Cardiac muscle cell (in vitro differentiated cells and primary cell): Measurements from ENCODE around the gene FABP2. TPM values are rescaled to one million over a fixed set of nuclear protein-coding genes. Genes with fewer than 3 reads are reported as not detected.
A peak's percentile ranks its signal among the peaks of the same experiment; 100 is the strongest.

Experiments
- DNase-seq, 2 donors: peaks; one replicate each; pipeline versions ENCODE4 v3.0.0 to v3.0.0-alpha.2; 2010 to 2017; ENCODE audit warnings: low read depth in 1 of 2, low spot score in 1 of 2
- H3K27ac ChIP-seq: fragments of 200-600 bp; sonication (generic); 2 replicates; pipeline ENCODE4 v1.5.1; 2016
- H3K27me3 ChIP-seq: fragments of 200-600 bp; sonication (generic); 2 replicates; pipeline ENCODE4 v1.6.0; 2016; ENCODE audit warnings: control low read depth
- H3K36me3 ChIP-seq: fragments of 200-600 bp; sonication (generic); 2 replicates; pipeline ENCODE4 v1.5.1; 2016; ENCODE audit warnings: control low read depth
- H3K4me1 ChIP-seq: fragments of 200-600 bp; sonication (generic); 2 replicates; pipeline ENCODE4 v1.8.1; 2017; ENCODE audit warnings: low read depth, mild to moderate bottlenecking, mixed run types
- H3K4me3 ChIP-seq: fragments of 200-600 bp; sonication (generic); 2 replicates; pipeline ENCODE4 v1.5.1; 2016; ENCODE audit warnings: mild to moderate bottlenecking
- H3K9me3 ChIP-seq: fragments of 200-600 bp; sonication (generic); 2 replicates; pipeline ENCODE4 v1.5.1; 2017; ENCODE audit warnings: low read depth, mild to moderate bottlenecking, control low read depth
- CTCF ChIP-seq: IDR thresholded peaks from 2 replicates; pipeline ENCODE4 v1.5.1; 2012; ENCODE audit warnings: low read depth, mild to moderate bottlenecking, low read length
- polyA plus RNA-seq: library from polyadenylated mRNA; unstranded; fragments of >200 nt; fragmentation: Nextera tagmentation; extraction: Ambion mirVana; gene quantifications from 2 replicates; pipeline ENCODE4 v1.2.1, GENCODE V29; 2016
- total RNA-seq: library from RNA; depleted of rRNA; stranded (reverse); fragments of >200 nt; gene quantifications from 2 replicates; pipeline ENCODE4 v1.2.3, GENCODE V29; 2016

The FABP2 gene
- total and polyA plus RNA-seq, 2 experiments from 2014 or later = 6.0 to 12.4 TPM

- no peak for TF ChIP-seq CTCF
These were observed 6.9 kb downstream of the FABP2 start for GRCh38 chr4:119315036-119315435.

GRCh38 chr4:119314356-119314755 is 7.6 kb downstream of the FABP2 start:
- H3K36me3 ChIP-seq = peaks cover 6% of the 10 kb centered on the region
- DNase-seq = peak; percentile 64 to 68
- no peaks in the 10 kb centered on the region for H3K4me1 ChIP-seq
- no peak overlapping the region for H3K4me3 ChIP-seq
- no peaks in the 10 kb centered on the region for H3K9me3 ChIP-seq
- no peak overlapping the region for H3K27ac ChIP-seq
- H3K27me3 ChIP-seq = no peaks in the 10 kb centered on the region
- peak; percentile 55 for TF ChIP-seq CTCF

More at GRCh38 chr4:119315036-119315435, 6.9 kb downstream of the FABP2 start:
- no peak for DNase-seq
- no peak overlapping the region for H3K4me3 ChIP-seq
- peaks cover 11% of the 10 kb centered on the region for H3K36me3 ChIP-seq
- H3K9me3 ChIP-seq = no peaks in the 10 kb centered on the region
- H3K27me3 ChIP-seq = no peaks in the 10 kb centered on the region
- no peaks in the 10 kb centered on the region for H3K4me1 ChIP-seq
- H3K27ac ChIP-seq = peak overlapping the region; percentile 37

- H3K9me3 ChIP-seq = no peaks in the 10 kb centered on the region
- peaks cover 4% of the 10 kb centered on the region for H3K36me3 ChIP-seq
- TF ChIP-seq CTCF = no peak
- no peak overlapping the region for H3K4me3 ChIP-seq
- DNase-seq = peak in 1 of 2 donors; percentile 29
- no peak overlapping the region for H3K27ac ChIP-seq
- no peaks in the 10 kb centered on the region for H3K4me1 ChIP-seq
- no peaks in the 10 kb centered on the region for H3K27me3 ChIP-seq
These were observed 8.7 kb downstream of the FABP2 start for GRCh38 chr4:119313237-119313636.

GRCh38 chr4:119310826-119311225 is 11.1 kb downstream of the FABP2 start:
- H3K27ac ChIP-seq = no peak overlapping the region
- no peak overlapping the region for H3K4me3 ChIP-seq
- no peaks in the 10 kb centered on the region for H3K4me1 ChIP-seq
- H3K9me3 ChIP-seq = no peaks in the 10 kb centered on the region
- no peaks in the 10 kb centered on the region for H3K27me3 ChIP-seq
- DNase-seq = no peak
- no peaks in the 10 kb centered on the region for H3K36me3 ChIP-seq
- TF ChIP-seq CTCF = no peak

GRCh38 chr4:119307606-119308005 is 14.3 kb downstream of the FABP2 start:
- DNase-seq = no peak
- Histone ChIP-seq H3K27me3 (no peaks in the 10 kb centered on the region), H3K36me3 (no peaks in the 10 kb centered on the region), H3K9me3 (no peaks in the 10 kb centered on the region), H3K4me1 (no peaks in the 10 kb centered on the region), H3K4me3 (no peak overlapping the region), H3K27ac (no peak overlapping the region)
- TF ChIP-seq CTCF = no peak

- Histone ChIP-seq H3K27ac (no peak overlapping the region), H3K4me3 (no peak overlapping the region), H3K36me3 (no peaks in the 10 kb centered on the region), H3K9me3 (no peaks in the 10 kb centered on the region), H3K4me1 (no peaks in the 10 kb centered on the region), H3K27me3 (no peaks in the 10 kb centered on the region)
- no peak for DNase-seq
- TF ChIP-seq CTCF = no peak
These were observed 17.5 kb downstream of the FABP2 start for GRCh38 chr4:119304431-119304830.
